NCI-H2196 treated with DMSO at 0.1 percent for 48 hours (cell line): ENCODE measurements around the gene SLC25A24.
"Not testable (repeated sequence)": the region's sequence is repeated elsewhere in the genome, so short reads cannot be mapped to it uniquely, and the experiment has no call there.

Experiments
- DNase-seq: peaks from one replicate; lab custom pipeline; 2025; ENCODE audit not compliant: unreplicated experiment; lab: John Stamatoyannopoulos, UW

SLC25A24 gene

DNA sequence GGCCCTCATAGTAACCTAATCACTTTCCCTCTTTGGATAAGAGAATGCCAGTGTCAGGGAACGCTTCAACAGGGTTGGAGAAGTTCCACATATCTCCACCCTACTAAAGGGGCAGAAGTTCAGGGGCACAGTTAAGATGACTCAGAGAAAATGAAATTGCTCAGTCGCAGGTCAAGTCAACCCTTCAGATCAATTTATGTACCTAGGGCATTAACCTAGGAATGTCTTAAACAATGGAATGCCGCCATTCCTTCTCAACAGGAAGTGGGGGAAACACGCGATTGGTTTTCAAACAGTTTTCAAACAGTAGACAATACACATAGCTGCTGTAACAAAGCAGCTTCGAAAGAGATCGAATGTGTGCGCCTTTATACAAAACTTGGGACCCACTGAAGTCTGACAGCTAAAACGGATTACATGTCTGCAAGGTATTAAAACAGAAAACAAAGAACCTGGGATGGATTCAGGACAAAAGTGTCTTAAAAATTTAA is 897 bp downstream of the SLC25A24 start:
- no peak for DNase-seq

DNA sequence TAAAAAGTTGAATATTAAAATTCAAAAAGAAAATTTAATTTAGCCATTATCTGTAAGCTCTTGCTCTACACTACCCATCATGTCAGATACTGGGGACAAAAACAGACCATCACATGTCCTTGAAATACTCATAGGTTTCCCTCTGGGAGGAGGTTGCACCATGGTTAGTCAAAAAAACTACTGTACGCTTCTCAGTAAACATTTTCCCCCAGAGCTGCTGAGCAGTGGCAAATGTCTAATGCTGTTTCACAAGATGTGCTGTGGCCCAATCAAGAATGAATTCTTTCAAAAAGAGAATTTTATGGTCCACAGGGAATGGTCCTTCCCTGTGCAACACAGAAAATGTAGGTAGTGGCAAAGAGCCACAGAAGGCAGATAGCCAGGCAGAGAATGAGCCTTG is 6.1 kb downstream of the SLC25A24 start:
- no peak for DNase-seq

DNA sequence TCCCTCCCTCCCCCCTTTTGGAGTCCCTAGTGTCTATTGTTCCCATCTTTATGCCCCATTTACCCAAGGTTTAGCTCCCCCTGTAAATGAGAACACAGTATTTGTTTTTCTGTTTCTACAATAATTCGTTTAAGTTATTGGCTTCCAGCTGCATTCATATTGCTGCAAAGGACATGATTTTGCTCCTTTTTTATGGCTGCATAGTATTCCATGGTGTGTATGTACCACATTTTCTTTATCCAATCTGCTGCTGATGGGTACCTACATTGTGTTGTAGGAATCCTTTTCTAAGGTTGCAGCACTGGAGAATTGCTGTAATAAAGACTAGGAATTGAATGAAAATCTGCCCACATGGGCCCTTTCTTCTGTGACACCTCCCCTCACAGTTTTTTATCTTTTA is 6.8 kb downstream of the SLC25A24 start:
- no peak for DNase-seq

DNA sequence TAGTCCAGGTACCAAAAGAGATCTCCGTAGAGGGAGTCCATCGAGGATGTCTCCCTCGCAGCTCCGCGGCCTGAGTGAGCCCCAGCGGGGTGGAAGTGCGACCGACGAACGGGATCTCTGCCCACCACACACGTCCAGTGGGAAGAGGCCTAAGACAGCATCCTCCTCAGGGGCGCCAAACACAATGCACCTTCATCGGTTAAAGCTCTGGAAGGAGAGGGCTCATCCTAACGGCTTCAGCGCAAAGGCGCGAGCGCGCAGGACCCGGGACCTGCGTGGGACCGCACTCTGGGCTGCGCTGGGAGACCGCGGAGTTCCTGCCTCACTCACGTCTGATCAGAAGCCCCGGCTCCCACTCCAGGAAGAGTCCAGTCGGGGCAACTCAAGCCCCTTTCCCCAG is 7.6 kb downstream of the SLC25A24 start:
- DNase-seq: no peak

DNA sequence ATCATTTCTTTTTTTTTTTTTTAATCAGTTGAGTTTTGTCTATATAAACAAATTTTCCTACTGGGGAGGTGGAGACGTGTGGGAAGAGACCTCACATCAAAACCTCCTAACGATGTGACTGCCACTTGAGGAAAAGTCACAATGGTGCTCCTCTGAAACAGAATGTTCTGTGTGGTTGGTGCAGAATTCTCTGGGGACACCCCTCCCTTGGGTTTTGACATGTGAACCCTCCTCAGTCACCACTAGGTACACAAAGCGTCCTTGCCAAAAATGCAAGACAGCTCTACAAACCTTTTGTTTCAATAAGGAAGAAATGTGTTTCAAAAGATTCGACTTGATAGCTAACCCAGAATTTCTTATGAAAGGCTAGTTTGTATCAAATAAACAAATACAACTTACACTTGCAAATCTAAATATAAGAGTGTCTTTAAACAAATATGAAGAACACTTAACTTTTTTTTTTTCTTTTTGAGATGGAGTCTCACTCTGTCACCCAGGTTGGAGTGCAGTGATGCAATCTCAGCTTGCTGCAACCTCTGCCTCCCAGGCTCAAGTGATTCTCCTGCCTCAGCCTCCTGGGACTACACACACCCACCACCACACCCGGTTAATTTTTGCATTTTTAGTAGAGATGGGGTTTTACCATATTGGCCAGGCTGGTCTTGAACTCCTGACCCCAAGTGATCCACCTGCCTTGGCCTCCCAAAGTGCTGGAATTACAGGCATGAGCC is 9.3 kb downstream of the SLC25A24 start:
- DNase-seq: no peak

DNA sequence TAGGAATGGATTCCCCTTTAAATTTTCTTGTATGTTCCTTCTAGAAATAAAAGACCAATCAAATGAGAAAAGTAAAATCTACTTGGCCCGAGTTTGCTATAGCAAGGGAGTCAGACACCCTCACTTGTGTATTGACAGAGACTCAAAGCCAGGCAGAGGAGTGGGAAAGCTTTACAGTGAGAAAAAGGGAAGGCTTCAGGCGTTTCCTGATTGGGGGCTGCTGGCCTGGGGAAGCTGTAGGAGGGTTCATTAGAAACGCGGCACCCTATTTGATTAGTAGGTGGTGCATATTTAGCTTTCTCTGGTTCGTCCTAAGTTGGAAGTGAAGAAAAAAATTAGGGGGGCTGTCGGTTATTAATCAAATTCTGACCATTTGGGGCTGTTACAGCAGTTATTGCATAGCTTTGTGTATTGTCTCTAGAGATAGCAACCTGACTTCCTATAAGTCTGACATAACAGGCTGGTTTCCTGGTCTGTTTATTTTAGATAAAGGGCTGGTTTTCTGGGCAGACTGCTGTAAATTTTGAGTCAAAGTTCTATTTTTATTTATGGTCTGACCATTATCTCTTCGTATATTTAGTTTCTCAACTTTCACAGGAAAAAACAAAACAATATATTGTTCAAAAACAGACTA is 10.0 kb downstream of the SLC25A24 start:
- no peak for DNase-seq

DNA sequence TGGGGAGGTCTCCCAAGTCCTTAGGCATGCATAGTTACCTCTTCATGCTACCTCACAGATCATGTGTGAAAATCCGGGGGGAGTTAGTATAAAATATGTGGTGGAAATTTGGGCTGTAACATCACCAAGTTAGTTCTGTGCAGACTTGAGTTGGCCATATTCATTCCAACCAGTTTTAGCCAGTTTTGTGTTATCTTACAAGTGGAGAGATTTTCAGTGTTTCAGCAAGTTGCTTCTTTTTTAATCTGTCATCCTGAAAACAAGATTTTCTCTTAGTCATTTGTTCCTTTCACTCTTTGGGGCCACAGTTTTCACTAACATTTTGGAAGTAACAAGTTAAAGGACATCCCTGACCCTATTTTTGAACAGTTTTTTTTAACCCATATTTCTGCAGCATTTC is 11.3 kb downstream of the SLC25A24 start:
- no peak for DNase-seq

DNA sequence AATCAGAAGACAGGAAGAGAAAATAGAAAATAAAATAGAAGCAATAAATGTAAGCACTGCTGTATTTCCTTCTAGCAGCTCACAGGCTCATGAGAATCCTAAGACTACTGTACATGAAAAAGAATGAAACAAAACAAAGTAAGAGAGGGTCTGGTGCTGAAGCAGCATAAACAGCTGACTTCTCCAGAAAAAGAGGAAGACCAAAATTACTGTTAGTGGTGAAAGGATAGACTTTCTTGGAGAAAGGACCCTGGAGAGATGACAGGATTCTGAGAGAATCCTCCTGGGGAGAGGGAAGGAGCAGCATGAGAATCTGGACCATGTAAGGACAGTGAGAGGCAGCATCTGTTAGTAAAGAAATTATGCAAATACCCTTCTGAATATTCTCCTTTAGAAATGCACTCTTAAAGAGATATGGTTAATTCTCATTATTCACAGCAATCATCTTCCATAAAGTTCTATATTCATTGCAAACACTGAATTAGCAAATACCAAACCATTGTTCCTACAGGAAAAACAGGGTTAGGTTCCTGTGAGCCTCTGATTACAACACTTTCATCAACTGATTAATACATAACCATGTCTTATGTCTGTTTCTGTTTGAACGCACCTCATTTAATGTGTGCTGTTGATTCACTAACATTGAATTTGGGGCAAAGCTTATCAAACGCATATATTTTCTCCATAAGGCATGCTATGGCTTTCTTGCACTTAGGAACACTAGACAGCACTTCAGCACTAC is 17.0 kb downstream of the SLC25A24 start:
- DNase-seq: no peak

DNA sequence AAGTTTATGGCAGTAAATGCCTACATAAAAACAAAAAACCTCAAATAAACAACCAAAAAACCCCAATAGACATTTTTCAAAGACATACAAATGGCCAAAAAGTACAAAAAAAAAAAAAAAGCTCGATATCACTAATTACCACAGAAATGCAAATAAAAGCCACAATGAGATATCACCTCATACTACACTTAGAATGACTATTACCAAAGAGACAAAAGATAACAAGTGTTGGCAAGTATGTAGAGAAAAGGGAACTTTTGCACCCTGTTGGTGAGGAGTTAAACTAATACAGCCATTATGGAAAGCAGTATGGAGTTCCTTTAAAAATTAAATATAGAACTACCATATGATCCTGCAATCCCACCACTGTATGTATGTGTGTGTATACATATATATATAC is 21.1 kb downstream of the SLC25A24 start:
- no peak for DNase-seq

DNA sequence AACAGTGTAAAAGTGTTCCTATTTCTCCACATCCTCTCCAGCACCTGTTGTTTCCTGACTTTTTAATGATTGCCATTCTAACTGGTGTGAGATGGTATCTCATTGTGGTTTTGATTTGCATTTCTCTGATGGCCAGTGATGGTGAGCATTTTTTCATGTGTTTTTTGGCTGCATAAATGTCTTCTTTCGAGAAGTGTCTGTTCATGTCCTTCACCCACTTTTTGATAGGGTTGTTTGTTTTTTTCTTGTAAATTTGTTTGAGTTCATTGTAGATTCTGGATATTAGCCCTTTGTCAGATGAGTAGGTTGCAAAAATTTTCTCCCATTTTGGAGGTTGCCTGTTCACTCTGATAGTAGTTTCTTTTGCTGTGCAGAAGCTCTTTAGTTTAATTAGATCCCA is 37.7 kb downstream of the SLC25A24 start:
- DNase-seq: not testable (repeated sequence)

DNA sequence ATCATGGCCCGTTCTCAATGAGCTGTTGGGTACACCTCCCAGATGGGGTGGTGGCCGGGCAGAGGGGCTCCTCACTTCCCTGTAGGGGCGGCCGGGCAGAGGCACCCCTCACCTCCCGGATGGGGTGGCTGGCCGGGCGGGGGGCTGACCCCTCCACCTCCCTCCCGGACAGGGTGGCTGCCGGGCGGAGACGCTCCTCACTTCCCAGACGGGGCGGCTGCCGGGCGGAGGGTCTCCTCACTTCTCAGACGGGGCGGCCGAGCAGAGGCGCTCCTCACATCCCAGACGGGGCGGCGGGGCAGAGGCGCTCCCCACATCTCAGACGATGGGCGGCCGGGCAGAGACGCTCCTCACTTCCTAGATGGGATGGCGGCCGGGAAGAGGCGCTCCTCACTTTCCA is 40.2 kb downstream of the SLC25A24 start:
- DNase-seq: not testable (repeated sequence)

DNA sequence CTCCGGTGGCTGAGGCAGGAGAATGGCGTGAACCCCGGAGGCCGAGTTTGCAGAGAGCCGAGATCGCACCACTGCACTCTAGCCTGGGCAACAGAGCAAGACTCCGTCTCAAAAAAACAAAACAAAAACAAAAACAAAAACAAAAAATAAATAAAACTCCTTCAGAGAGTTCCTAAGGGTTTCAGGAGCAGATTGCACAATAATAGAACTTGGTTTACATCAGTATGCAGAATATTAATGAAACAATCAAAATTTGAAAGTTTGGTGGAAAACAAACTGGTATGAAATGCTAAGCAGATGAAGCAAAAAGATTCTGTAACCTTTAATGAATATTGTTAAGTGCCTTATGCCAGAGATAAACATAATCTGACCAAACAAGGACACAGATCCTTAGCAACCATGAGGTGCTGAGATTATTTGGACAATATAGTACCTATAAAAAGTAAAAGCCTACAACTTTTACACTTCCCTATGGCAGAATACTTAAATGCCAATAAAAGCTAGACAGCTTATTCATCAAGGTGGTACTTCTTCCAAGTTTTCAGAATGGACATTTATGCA is 41.2 kb downstream of the SLC25A24 start:
- DNase-seq: no peak

DNA sequence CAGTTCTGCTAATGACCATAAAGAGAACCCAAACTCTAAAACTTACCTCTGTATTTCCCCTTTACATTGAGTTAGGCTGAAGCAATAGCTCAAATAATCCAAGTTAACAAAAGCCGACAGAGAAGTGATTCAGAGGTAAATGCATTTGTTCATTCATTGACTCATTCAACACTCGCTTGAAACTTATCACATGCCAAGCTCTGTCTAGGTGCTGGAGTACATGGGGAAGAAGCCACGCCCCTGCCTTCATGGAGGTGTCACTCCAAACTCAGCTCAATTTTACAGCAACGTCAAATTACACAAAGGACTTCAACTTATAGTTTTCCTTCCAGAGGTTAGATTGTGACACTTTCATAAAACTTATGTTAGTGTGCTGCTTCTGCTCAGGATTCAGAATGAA is 45.8 kb downstream of the SLC25A24 start:
- no peak for DNase-seq

DNA sequence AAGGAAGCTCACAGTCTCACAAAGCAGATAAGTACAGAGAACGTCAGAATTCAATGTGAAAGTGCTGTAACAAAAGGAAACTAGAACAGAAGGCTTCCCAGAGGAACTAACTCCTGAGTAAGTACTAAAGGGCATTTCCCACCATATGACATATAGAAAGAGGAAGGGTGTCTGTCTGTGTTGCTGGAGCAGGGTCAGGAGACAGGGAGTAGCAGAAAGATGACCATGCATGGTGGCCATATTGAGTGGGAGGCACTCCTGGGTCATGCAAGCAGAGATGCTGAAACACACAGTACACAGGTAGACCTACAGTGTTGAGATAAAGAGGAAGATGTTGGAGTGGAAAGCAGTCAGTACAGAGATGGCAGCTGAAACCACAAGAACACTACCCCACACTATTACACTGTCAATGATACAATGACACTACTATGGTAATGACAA is 47.3 kb downstream of the SLC25A24 start:
- DNase-seq: no peak

DNA sequence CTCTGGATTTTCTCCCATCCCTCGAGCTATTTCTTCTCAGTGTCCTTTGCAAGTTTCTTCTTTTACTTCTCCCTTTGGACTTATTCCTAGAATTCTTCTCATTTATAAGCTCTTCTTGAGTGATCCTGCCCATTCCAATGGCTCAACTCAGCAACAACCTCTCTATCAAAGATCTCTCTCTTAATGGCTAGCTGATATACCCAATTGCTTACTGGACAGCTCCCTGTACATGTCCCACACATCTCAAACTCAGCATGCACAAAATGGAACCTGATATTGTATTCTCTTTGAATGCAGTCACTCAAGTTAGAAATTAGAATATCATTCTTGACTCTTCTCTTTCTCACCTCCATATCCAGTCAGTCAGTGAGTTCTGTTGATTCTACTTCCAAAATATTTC is 48.6 kb downstream of the SLC25A24 start:
- DNase-seq: no peak

DNA sequence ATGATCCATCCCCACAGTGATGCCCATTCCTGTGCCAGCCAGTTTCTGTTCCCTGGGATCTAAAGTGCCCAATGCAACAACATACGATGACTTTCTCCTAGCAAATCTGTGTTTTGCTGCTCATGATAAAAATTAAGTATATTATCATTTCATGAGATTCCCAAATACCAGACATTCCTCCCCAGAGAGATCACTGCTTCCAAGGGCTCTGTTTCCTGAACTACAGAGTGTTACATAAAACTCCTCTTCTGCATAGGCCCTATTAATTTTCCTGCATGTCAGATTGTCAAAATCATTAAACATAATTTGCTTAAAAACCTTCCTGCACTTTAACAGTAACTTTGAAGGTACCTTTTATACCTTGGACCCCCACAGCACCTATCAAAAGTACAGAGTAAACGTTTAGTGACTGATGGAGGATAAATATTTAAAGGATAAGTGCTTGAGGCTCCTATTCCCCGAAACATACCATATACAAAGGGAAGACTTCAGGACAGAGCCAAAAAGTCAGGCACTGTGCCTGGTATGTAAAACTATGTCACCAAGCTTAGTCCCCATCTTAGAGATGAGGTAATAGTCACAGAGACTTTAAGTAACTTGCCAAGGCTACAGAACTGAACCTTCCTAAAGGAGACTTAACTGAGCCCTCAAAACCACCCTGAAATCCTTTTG is 50.2 kb downstream of the SLC25A24 start:
- DNase-seq: no peak

DNA sequence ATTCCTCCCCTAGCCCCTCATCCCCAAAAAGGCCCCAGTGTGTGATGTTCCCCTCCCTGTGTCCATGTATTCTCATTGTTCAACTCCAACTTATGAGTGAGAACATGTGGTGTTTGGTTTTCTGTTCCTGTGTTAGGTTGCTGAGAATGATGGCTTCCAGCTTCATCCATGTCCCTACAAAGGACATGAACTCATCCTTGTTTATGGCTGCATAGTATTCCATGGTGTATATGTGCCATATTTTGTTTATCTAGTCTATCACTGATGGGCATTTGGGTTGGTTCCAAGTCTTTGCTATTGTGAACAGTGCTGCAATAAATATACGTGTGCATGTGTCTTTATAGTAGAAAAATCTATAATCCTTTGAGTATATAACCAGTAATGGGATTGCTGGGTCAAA is 55.6 kb downstream of the SLC25A24 start:
- not testable (repeated sequence) for DNase-seq

DNA sequence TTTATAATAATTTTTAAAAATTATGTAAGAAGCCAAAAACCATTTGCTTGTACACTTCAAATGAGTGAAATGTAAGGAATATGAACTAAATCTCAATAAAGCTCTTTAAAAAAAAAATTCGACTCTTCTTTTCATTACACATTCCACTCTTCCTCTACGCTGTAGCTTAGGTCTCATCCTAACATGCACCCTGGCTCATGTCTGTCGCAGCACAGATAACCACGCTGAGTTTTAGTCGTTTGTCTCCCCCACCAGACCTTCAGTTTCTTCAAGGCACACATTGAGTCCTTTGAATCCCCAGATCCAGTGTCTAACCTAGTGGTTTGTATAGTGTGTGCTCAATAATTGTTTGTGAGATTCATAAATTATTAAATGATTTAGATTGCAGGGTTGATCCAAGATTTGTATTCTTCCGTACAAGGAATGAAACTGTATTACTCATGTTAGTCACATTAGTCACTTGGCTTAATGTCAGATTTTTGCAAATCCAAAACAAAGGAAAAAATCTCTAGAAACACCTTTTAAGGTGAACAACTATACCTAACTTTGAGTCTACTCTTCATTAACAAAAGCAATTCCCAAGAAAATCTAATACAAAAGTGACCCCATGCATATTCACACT is 57.3 kb downstream of the SLC25A24 start:
- DNase-seq: no peak

DNA sequence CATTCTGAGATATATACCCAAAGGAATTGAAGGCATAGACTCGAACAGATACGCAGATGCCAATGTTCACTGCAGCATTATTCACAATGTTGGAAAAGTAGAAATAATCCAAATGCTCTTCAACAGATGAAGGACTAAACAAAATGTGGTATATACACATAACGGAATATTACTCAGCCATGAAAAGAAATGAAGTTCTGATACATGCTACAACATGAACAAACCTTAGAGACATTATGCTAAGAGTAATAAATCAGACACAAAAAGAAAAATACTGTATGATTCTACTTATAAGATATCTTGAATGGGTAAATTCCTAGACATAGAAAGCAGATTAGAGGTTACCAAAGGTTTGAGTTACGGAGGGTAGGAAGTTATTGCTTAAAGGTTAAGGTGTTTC is 57.9 kb downstream of the SLC25A24 start:
- no peak for DNase-seq

DNA sequence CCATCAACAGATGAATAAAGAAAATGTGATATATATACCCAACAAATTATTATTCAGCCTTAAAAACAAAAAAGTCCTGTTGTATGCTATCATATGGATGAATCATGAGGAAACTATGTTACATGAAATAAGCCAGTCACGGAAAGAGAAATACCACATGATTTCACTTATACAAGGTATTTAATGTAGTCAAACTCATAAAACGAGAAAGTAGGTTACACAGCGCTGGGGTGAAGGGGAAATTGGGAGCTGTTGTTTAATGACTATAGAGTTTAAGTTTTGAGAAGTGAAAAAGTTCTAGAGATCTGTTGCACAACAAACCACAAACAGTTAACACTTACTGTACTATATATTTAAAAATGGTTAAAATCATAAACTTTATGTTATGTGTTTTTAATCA is 58.5 kb downstream of the SLC25A24 start:
- DNase-seq: no peak

DNA sequence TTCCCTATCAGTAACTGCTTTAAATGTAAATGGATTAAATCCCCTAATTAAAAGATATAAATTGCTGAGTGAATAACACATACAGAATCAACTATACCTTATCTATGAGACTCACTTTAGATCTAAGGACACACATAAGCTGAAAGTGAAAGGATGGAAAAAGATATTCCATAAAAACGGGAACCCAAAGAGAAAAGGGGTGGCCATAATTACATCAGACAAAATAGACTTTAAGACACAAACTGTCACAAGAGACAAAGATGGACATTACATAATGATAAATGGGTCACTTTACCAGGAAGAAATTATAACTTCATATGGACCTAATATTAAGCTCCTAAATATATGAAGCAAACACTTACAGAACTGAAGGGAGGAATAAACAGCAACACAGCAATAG is 59.2 kb downstream of the SLC25A24 start:
- no peak for DNase-seq
